GM23248 (cell line): ENCODE results near the gene ZNF432. TPM values are rescaled to one million over a fixed set of nuclear protein-coding genes. Genes with fewer than 3 reads are reported as not detected.
"Not testable (repeated sequence)": the region's sequence is repeated elsewhere in the genome, so short reads cannot be mapped to it uniquely, and the experiment has no call there.

ENCODE experiments used
- DNase-seq: peaks from one replicate; pipeline ENCODE4 v3.0.0-alpha.2; 2015
- H2AFZ ChIP-seq: fragments of 200-600 bp; sonication (generic); 2 replicates; pipeline ENCODE4 v1.6.1; 2016; ENCODE audit warnings: antibody characterized with exemption
- H3F3A ChIP-seq: fragments of 200-600 bp; sonication (generic); 2 replicates; pipeline ENCODE4 v1.6.1; 2016; ENCODE audit warnings: mild to moderate bottlenecking, antibody characterized with exemption, mixed run types; ENCODE audit not compliant: insufficient read depth
- H3K27ac ChIP-seq: fragments of 200-600 bp; sonication (generic); 2 replicates; pipeline ENCODE4 v1.5.1; 2016; ENCODE audit warnings: mild to moderate bottlenecking
- H3K27me3 ChIP-seq: fragments of 200-600 bp; sonication (generic); replicated peaks from 2 replicates; pipeline ENCODE4 v1.6.1; 2016; ENCODE audit warnings: mild to moderate bottlenecking; ENCODE audit not compliant: insufficient read depth
- H3K36me3 ChIP-seq: fragments of 200-600 bp; sonication (generic); 2 replicates; pipeline ENCODE4 v1.6.1; 2016; ENCODE audit warnings: low read depth, mild to moderate bottlenecking
- H3K4me1 ChIP-seq: fragments of 200-600 bp; sonication (generic); 2 replicates; pipeline ENCODE4 v1.6.1; 2016; ENCODE audit warnings: mild to moderate bottlenecking; ENCODE audit not compliant: insufficient read depth
- H3K4me2 ChIP-seq: fragments of 200-600 bp; sonication (generic); one replicate; pipeline ENCODE4 v1.6.1; 2016; ENCODE audit warnings: mild to moderate bottlenecking; ENCODE audit not compliant: unreplicated experiment
- H3K4me3 ChIP-seq: fragments of 200-600 bp; sonication (generic); 2 replicates; pipeline ENCODE4 v1.5.1; 2016; ENCODE audit warnings: mild to moderate bottlenecking
- H3K79me2 ChIP-seq: fragments of 200-600 bp; sonication (generic); 2 replicates; pipeline ENCODE4 v1.6.1; 2016; ENCODE audit warnings: mild to moderate bottlenecking; ENCODE audit not compliant: insufficient read depth
- H3K9ac ChIP-seq: fragments of 200-600 bp; sonication (generic); 2 replicates; pipeline ENCODE4 v1.6.1; 2016; ENCODE audit warnings: mild to moderate bottlenecking
- H3K9me2 ChIP-seq: fragments of 200-600 bp; sonication (generic); 2 replicates; pipeline ENCODE4 v1.6.1; 2016; ENCODE audit warnings: mixed run types, mild to moderate bottlenecking, moderate library complexity; ENCODE audit not compliant: insufficient read depth
- H3K9me3 ChIP-seq: fragments of 200-600 bp; sonication (generic); one replicate; pipeline ENCODE4 v1.6.1; 2017; ENCODE audit warnings: low read depth
- H4K20me1 ChIP-seq: fragments of 200-600 bp; sonication (generic); 2 replicates; pipeline ENCODE4 v1.6.0; 2016; ENCODE audit not compliant: insufficient read depth
- EZH2 ChIP-seq: fragments of 200-600 bp; sonication (generic); IDR thresholded peaks from 2 replicates; pipeline ENCODE4 v1.6.1; 2018; ENCODE audit warnings: antibody characterized with exemption, mild to moderate bottlenecking; ENCODE audit not compliant: insufficient read depth, poor library complexity, severe bottlenecking
- EZH2phosphoT487 ChIP-seq: fragments of 200-600 bp; sonication (generic); IDR thresholded peaks from 2 replicates; pipeline ENCODE4 v1.6.1; 2018; ENCODE audit warnings: antibody characterized with exemption, moderate library complexity, mild to moderate bottlenecking, low read depth; ENCODE audit not compliant: insufficient read depth
- WGBS, 2 experiments: methylation state at CpG; one replicate each; pipeline ENCODE4 v1.1.6; 2015 to 2017; ENCODE audit warnings: low lambda C conversion rate in 2 of 2, low coverage in 1 of 2; ENCODE audit errors: missing lambda C conversion rate in 2 of 2; 5-methylcytosine and 5-hydroxymethylcytosine counted together
- in situ Hi-C: fragments of 300-500 bp; cut with MboI; formaldehyde crosslinking; loops from 2 replicates; pipeline ENCODE4 v1.15.0; 2020
- polyA plus RNA-seq: library from polyadenylated mRNA; unstranded; fragments of >200 nt; fragmentation: Nextera tagmentation; extraction: Ambion mirVana; gene quantifications from 2 replicates; pipeline ENCODE4 v1.2.1, GENCODE V29; 2016
- total RNA-seq: library from RNA; depleted of rRNA; stranded (reverse); fragments of >200 nt; shearing (Covaris generic); gene quantifications from 2 replicates; pipeline ENCODE4 v1.2.3, GENCODE V29; 2014; rRNA removed

The ZNF432 gene
- total RNA-seq (4.8 and 10.4 TPM in 2 replicates), polyA plus RNA-seq (2.8 and 3.4 TPM in 2 replicates)

DNA sequence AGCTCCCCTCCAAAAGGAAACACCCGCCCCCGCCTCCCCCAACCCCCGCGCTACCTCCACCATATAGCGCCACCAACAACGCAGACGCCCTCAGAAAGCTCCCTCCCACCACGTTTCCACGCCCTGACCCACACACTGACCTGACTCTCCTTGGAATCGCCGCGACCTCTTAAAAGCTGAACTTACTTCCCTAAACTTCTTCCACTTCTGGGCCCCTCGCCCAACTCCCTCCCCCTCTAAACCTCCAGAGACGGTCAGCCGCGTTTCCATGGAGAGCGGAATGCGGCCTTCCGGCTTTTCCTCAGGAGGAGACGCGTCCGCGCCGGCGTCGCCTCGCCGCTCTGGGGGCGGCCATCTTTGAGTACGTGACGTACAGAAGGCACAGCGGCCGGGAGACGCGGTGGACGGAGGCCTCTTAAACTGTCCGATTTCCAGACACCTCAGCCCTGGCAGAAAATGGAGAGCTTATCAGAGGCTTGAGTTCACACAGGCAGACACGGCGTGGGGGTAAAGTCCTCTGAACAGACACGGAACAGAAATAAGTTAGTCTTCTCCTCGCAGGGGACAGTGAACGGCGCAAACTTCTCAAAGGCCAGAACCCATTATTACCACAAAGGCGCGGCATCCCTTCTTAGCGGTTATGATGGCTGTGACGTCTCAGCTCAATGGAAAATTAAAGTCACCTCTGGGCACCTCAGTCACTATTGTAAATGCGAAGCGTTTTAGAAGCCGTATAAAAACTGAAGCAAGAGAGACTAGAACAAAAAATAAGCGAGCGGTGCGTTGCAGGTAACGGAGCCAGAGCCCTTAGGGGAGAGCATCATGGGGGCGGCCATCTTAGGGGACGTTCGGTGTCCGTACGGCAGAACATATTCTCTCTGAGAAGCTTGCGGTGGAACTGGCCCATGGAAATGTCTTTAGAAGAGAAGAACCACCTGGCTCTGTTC, at the start of gene ZNF432:
ZNF432 (minus strand) TSS at position 284 of the 947 bp plus-strand sequence. CDS start 1,970 bp downstream, outside the sequence.
- DNase-seq: peak; percentile 98
- H3K9ac ChIP-seq: peak within 1 kb of the TSS; percentile 96
- H3K4me3 ChIP-seq: peak within 1 kb of the TSS; percentile 88
- H3K36me3 ChIP-seq: peaks cover 25% of the 10 kb centered on the region
- no peaks in the 10 kb centered on the region for H3K9me2 ChIP-seq
- H3K4me1 ChIP-seq: peaks cover 7% of the 10 kb centered on the region; the same call in 1 of the 2 replicates
- 1% methylated on average over 58 to 60 of the region's 60 CpGs for WGBS, 2 experiments
- in situ Hi-C loops: no loop called here
- peak within 1 kb of the TSS; percentile 95 for H3K27ac ChIP-seq
- peak within 1 kb of the TSS; percentile 95 for H2AFZ ChIP-seq
- H3F3A ChIP-seq: peaks cover 16% of the 10 kb centered on the region
- H3K79me2 ChIP-seq: peaks cover 58% of the 10 kb centered on the region
- peak within 1 kb of the TSS; percentile 85 for H3K4me2 ChIP-seq
- H4K20me1 ChIP-seq: no peaks in the 10 kb centered on the region
- H3K9me3 ChIP-seq: no peaks in the 10 kb centered on the region
- H3K27me3 ChIP-seq: no peaks in the 10 kb centered on the region
- TF ChIP-seq EZH2phosphoT487: no peak

DNA sequence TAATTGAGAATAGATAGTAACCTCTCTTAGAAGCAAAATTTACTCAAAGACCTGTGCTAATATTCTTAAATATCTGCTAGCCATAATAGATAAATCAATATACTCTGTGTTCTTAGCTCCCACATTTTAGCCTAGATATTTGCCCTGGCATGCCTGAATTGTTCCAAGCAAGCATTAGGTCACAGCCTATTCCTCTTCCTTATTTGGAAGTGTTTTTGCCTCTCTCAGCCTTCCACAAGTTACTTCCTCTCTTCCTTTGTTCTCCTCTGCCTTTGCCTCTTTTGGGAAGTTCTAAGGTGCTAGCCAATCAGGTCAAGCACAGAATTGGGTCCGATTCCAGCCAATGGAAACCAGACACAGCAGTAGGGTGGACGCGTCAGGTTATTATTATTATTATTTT, 47.8 kb upstream of the ZNF432 start:
- DNase-seq, H3K9me2 ChIP-seq, H3K9me3 ChIP-seq, H3K27me3 ChIP-seq, in situ Hi-C loops, H3K9ac ChIP-seq, H4K20me1 ChIP-seq, H3K4me3 ChIP-seq, H3K4me1 ChIP-seq: not testable (repeated sequence)
- Histone ChIP-seq H3K79me2 (peaks cover 41% of the 10 kb centered on the region), H3F3A (peaks cover 22% of the 10 kb centered on the region), H3K27ac (peak overlapping the region; percentile 29), H2AFZ (peak overlapping the region; percentile 93), H3K4me2 (peak overlapping the region; percentile 46), H3K36me3 (peaks cover 14% of the 10 kb centered on the region)
- WGBS, 2 experiments: 79 to 83% methylated on average over 3 of the region's 3 CpGs

- H3K4me2 ChIP-seq: peak within 1 kb of the TSS; percentile 80
- H3K36me3 ChIP-seq: peaks cover 22% of the 10 kb centered on the region
- H3F3A ChIP-seq: peaks cover 22% of the 10 kb centered on the region
- H3K9me3 ChIP-seq: no peaks in the 10 kb centered on the region
- TF ChIP-seq EZH2phosphoT487 (no peak), EZH2 (no peak)
- peak within 1 kb of the TSS; percentile 97 for H3K9ac ChIP-seq
- H2AFZ ChIP-seq: peak within 1 kb of the TSS; percentile 93
- H3K4me3 ChIP-seq: peak within 1 kb of the TSS; percentile 92
- peak within 1 kb of the TSS; percentile 93 for H3K27ac ChIP-seq
- peaks cover 51% of the 10 kb centered on the region for H3K79me2 ChIP-seq
- in situ Hi-C loops: no loop called here
- DNase-seq: peak; percentile 97
- no peaks in the 10 kb centered on the region for H3K27me3 ChIP-seq
- no peaks in the 10 kb centered on the region for H3K9me2 ChIP-seq
- H4K20me1 ChIP-seq: 0 out of 2 replicates have a peak, but pooled peaks cover 5% of the 10 kb centered on the region
- 1% methylated on average over 47 to 59 of the region's 59 CpGs for WGBS, 2 experiments
- H3K4me1 ChIP-seq: peaks cover 9% of the 10 kb centered on the region
Observed at GRCh38 chr19:52095172-52096014, 46.8 kb upstream of the ZNF432 start, which contains the start of gene ZNF841. Gene ZNF841, minus strand, starts transcription at chr19:52095765. Its CDS starts 10,964 bp downstream, at chr19:52084801.

DNA sequence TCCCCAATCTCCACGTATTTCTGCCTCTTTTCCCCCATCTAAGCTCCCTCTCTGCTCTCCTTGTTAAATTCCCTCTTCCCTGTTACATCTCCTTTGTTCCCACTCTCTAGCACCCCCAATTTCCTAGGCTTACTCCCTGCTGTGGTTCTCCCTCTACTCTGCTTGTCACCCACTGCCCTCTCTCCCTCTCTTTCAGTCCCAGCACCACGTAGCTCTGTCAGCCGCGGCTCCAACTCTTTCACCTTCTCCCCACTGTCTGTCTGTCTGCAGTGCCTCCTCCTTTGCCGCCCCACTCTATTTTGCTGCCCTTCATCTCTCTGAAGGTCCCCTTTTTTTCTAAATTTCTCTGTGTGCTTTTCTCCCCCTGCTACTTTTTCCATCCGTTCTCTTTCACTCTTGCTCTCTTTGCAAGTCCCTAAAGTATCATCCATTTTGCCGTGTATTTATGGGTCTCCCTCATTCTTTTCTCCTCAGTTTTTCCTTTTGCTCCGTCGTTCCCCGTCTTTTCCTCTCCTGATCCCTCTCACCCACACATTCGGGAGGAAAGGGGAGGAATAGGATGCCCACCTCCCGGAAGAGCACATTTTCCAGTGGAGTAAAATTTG, 46.0 kb upstream of the ZNF432 start:
- Histone ChIP-seq H3K9me2 (no peaks in the 10 kb centered on the region), H3K27me3 (no peaks in the 10 kb centered on the region), H2AFZ (peak overlapping the region; percentile 85), H3K9me3 (no peaks in the 10 kb centered on the region), H3K4me2 (peak overlapping the region; percentile 80), H3K27ac (peak overlapping the region; percentile 93), H3K79me2 (peaks cover 59% of the 10 kb centered on the region), H3K36me3 (peaks cover 29% of the 10 kb centered on the region), H3K4me1 (peaks cover 9% of the 10 kb centered on the region), H3K9ac (peak overlapping the region; percentile 97), H3K4me3 (peak overlapping the region; percentile 92), H4K20me1 (0 out of 2 replicates have a peak, but pooled peaks cover 5% of the 10 kb centered on the region), H3F3A (peaks cover 22% of the 10 kb centered on the region)
- TF ChIP-seq EZH2: no peak
- no peak for TF ChIP-seq EZH2phosphoT487
- in situ Hi-C loops: no loop called here
- DNase-seq: peak; percentile 38
- 3% methylated on average over 12 of the region's 12 CpGs for WGBS, 2 experiments
